Glomerular visceral epithelial cell (primary cell): ENCODE measurements around the gene GTPBP1.

Experiments
- DNase-seq: peaks from one replicate; pipeline ENCODE4 v3.0.0-alpha.2; 2016; ENCODE audit errors: extremely low spot score

GTPBP1 gene

DNA sequence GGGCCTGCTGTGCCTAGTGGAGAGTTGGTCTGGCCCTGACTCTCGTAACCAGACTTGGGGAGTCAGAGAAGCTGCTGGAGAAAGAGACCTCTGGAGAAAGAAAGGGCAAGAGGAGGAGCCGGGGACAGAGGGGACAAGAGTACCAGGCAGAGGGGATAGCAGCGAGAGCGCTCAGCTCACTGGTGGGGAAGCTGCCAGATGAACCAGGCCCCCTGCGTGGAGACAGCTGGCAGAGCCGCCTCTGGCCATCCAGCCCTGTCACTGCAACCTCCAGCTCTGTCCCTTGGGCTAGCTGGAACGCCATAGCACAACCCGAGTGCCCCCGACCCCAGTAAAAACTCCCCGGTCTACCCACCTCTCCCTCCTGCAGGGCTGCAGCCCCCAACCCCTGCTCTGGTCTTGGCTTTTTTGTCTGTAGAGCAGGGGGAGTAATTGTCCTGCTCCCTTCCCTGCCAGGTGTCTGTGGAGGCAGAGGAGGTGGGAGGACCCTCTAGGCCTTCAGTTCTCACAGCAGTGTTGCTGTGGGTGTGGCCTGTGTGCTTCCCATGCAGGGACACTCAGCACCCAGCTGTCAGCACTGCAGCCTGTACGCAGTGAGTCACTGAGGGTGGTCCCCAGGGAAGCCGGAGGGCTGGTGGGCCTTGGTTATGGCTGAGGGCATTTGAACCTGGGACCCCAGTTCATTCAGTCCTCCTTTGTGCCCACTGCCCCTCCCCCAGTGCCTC lies 54.9 kb downstream of the GTPBP1 start:
- DNase-seq: peak; percentile 50

DNA sequence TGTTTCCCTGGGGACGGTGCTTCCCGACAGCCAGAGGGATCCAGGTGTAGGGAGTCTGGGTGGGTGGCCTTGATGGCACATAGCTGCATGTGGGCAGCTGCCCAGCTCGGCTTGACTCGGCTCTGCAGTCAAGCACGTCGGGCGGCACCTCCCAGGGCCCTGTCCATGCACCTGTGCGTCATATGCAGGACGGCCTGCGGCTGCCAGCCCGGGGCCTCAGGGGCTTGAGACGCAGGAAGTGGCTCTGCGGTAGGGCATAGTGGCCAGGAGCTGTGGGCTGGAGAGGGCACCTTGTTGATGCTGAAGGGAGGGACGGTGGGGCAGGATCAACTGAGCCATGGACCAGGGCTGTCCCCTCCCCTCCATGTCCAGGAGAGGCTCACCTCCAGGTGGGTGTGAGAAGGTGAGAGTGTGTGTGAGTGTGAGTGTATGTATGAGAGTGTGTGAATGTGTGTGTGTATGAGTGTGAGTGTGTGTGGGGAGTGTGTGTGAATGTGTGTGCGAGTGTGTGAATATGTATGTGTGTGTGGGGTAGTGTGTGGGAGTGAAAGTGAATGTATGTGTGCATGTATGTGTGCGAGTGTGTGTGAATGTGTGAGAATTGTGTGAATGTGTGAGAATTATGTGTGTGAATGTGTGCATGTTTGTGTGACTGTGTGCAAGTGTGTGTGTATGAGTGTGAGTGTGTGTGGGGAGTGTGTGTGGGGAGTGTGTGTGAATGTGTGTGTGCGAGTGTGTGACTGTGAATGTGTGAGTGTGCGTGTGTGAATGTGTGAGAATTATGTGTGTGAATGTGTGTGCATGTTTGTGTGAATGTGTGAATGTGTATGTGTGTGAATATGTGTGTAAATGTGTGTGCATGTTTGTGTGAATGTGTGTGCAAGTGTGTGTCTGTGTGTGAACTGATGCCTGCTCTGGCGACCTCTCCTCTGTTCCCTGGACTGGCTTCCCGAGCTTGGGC lies 55.7 kb downstream of the GTPBP1 start:
- peak; percentile 80 for DNase-seq

- no peak for DNase-seq
Observed at GRCh38 chr22:38762551-38762983, 56.8 kb downstream of the GTPBP1 start.

DNA sequence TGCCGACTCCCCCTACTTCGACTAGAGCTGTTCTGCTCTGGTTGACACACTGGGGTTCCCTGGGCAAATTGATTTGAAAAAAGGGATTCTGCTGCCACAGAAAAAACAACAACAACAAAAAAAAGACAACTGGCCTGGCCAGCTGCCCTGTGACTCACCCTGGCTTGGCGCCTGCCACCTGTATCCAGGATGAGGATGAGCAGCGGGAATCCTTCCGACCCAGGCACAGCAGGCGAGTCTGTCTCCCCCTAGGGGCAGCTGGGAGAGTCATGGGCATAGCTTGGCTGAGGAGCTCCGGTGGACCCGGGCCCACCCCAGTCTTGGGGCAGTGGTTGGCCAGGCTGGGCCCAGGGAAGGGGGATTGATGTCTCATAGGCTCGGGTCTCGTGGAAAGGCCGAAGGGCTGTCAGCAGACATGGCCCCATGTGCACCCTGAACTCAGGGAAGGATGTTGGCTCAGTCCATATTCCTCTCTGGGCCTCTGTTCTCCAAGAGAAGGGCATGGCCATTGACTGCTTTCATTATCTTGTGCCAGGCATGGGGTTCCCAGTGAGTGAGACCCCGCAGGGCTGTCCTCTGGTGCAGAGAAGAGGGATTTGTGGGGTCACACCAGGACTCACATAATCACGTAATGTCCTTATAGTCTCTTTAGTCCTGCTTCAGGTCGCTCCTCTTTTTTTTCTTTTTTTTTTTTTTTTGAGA lies 60.5 kb downstream of the GTPBP1 start:
- peak; percentile 74 for DNase-seq

- DNase-seq: no peak
Observed at GRCh38 chr22:38767313-38767712, 61.6 kb downstream of the GTPBP1 start.

DNA sequence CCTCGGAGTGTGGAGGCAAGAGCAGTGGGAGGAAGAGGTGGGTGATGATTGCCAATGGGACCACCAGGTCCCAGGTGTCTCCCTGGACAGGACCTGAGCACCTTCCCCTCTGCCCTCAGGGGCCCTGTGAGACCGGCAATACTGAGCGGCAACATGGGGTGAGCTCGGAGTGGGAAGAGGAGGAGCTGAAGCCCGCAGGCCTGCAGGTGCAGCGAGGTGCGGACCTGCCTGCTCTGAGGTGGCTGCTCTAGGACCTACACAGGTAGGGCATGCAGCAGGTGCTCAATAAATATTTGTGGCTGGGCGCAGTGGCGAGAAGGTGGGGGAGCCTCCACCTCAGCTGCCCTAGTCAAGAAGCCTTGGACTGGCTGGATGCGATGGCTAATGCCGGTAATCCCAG lies 62.3 kb downstream of the GTPBP1 start:
- no peak for DNase-seq

DNA sequence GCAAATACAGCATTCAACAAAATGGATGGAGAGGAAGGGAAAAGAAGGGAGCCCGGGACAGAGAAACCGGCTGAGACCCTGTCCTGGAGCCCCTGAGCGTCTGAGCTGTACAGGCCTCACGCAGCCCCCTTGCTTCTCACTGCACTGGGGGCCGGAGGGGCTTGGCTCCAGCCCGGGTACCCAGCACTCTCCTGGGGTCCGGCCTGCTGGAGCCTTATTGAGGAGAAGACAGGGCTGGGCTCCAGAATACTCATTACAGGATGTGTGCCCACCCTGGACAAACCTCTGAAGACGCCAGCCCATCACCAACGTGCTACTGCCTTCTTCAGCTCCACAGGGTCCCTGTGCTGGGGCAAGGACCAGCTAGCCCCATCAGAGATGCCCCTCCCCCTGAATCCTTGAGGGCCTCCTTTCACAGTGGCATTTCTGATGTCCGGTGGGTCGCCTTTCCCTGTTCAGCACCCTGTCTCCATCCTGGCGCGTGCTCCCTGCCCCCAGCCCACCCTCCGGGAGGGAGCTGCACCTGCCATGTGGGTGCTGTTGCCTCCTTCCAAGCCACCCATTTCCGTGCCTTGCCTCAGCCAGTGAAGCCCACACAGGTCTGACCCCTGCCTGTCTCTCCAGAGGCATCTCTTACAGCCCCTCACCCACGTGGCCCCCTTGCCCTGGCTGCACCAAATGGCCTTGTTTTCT lies 64.7 kb downstream of the GTPBP1 start:
- no peak for DNase-seq

DNA sequence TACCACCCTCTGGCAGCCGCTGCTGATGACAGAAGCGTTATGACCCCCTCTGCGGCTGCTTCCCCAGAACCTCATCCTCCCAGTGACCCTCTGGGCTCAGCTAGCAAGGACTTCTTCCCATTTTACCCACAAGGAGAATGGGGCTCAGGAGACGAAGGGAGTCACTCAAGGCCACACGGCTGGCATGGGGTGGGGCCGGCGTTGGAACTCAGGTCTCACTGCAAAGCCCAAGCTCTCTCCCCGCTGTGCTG lies 66.8 kb downstream of the GTPBP1 start:
- DNase-seq: no peak

GRCh38 chr22:38773363-38773946 lies 67.7 kb downstream of the GTPBP1 start:
- no peak for DNase-seq

- no peak for DNase-seq
Observed at GRCh38 chr22:38774496-38775166, 68.9 kb downstream of the GTPBP1 start.

DNA sequence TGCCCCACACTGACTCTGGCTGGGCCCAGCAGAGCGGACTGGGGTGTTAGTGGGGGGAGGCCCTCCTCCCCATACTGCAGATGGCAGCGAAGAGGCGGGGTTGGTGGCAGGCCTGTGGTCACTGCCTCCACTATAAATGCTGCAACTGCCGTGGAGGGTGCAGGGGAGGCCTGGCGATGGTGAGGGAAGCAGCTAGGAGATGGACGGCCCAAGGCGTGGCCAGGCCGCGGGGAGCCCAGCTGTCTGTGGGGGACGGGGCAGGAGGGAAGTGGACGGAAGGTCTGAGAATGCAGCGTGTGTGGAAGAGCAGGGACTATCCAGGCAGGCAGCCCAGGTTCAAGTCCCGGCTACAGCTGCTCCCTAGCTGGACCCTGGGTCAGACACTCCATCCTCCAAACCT lies 69.9 kb downstream of the GTPBP1 start:
- DNase-seq: no peak

DNA sequence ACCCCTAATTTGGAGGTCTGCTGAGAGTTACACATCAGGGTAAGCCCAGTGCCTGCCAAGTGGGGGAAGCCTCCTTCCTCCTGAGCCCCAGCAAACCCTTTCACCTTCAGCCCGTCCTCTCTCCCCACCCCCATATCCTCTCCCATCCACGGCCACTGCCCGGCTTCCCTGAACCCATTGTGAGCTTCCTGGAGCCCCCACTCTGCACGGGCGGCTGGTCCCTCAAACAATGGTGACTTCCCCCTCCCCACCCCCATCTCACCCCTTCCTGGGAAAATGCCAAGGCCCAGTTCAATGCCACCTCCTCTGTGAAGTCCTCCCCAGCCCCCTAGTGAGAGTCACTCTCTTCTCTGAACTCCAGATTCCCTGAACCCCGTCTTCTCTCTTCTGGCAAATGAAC lies 70.3 kb downstream of the GTPBP1 start:
- DNase-seq: no peak

- no peak for DNase-seq
Observed at GRCh38 chr22:38777087-38777671, 71.4 kb downstream of the GTPBP1 start.

DNA sequence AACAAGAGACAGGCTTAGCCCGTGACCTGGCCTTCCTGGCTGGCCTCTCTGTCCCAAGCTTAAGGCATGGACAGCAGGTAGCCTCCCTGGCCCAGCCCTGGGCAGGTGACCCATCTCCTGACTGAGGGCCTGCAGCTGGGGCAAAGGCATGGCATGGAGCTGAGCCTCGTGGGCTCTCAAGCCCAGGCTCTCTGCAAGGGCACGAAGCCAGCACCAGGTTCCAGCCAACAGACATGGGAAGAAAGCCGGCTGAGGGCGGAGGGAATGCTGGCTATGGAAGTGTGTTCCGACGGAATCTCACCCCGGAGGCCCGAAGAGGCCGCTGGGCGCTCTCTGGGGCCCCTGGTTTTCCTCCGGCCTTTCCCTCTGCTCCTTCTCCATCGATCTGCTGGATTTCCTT lies 75.3 kb downstream of the GTPBP1 start:
- no peak for DNase-seq

DNA sequence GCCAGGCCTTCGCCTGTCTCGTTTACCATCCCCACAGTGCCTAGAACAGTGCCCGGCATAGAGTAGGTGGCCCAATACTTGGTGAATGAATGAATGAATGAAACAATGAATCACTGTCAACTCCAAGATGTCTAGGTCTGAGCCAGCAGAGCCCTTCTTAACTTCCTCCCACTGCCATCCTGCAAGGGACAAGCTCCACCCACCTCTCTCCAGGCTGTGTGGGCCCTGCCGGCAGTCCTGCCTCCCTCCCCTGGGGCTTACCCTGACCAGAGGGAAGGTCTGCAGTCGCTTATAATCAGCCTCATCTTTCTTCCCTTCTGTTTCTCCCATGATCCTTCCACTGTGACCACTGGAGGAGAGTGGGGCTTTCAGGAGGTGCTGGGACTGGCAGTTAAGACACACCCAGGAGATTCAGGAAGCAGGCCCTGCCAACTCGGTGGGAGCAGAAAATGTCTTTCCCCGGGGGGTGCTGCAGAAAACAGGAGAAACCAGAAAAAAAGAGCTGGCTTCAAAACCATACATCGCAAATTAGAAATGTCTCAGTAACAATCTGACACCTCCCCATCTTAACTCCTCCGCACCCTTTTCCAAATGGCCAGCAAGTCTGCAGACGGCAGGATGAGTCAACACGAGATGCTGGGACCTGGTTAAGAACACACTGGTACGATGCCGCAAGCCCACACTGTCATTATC lies 76.8 kb downstream of the GTPBP1 start:
- no peak for DNase-seq
